GM19455 (cell line): ENCODE results near the gene KRTAP12-2.
"Not testable (repeated sequence)": the region's sequence is repeated elsewhere in the genome, so short reads cannot be mapped to it uniquely, and the experiment has no call there.

ENCODE experiments used
- ATAC-seq: cut with Tn5 transposase; IDR thresholded peaks from one replicate; pipeline ENCODE4 v1.9.1; 2021; ENCODE audit not compliant: unreplicated experiment

KRTAP12-2 gene

DNA sequence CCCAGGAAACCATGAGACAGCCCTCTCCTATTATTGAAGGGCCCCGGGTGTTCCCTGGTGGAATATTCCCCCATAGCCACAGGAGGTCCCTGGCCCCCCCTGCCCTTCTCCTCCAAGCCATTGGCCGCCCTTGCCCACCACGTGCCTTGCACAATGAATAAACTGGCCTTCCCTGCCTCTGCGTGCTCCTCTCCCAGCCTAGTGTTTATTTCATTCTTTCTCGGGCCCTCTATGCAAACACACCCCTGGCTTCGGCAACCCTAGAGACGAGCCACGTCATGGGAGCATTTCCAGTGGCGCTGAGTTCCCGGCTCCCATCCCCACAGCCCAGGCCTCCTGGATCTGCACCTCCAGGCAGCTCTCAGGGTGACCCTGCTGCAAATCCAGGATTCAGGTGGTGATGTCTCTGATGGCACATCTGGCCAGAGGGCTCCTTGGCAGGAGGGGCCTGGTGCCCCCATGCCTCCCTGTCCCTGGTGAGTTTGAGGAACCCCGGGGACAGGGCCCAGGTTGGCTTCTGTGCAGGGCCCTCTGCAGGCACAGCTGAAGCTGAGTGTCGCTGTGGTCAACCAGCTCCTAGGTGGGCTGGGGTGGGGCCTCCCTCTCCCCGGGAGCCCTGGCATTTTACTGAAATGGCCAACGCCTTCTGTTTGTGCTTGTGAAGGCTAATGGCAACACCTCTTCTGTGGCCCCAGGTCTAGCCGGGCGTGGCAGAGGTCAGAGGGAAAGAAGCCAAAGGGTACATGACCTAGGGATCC lies 36.4 kb upstream of the KRTAP12-2 start:
- ATAC-seq = no peak

DNA sequence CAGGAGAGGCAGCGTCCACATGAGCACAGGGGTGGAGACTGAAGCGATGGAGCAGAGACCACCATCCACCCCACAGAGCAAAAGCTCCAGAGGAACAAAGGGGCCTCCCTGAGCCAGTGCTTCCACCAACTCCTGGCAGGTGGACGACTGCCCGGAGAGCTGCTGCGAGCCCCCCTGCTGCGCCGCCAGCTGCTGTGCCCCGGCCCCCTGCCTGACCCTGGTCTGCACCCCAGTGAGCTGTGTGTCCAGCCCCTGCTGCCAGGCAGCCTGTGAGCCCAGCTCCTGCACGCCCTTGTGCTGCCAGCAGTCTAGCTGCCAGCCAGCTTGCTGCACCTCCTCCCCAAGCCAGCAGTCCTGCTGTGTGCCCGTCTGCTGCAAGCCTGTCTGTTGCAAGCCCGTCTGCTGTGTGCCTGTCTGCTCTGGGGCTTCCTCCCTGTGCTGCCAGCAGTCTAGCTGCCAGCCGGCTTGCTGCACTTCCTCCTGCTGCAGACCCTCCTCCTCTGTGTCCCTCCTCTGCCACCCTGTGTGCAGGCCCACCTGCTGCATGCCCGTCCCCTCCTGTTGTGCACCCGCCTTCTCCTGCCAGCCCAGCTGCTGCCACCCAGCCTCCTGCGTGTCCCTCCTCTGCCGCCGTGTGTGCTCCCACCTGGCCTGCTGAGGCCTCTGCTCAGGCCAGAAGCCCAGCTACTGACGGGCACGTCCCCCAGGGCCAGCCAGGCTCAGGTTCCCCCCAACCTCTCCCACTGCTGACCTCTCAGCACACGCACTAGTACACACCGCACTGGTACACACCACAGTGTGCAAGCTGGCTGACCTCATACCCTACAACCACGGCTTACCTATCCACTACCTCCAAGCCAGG lies 35.6 kb upstream of the KRTAP12-2 start:
- ATAC-seq = no peak

DNA sequence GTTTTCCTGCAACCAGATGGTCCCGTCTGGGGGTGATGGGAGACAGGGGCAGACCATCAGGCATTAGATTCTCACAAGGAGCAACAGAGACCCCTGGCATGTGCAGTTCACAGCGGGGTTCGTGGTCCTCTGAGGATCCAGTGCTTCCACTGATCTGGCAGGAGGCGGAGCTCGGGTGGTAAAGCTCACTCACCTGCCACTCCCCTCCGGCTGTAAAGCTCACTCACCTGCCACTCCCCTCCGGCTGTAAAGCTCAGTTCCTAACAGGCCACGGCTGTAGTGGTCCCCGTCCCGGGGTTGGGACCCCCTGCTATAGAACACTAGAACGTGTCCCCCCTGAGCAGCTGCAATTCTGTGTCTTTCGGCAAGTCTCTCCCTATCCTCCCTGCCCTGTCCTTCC lies 34.8 kb upstream of the KRTAP12-2 start:
- ATAC-seq = no peak

DNA sequence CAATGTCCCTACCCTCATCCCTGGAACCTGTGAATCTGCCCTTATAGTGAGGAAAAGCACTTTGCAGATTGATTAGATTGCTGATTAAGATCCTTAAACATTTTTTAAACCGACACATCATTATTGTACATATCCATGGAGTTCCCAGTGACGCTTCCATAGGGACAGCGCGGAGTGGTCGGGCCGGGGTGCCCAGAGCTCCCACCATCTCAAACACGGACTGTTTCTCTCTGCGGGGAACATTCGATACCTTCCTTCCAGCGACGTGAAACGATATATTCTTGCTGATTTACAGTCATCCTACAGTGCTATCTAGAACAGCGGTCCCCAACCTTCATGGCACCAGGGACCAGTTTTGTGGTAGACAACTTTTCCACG lies 34.3 kb upstream of the KRTAP12-2 start:
- no peak for ATAC-seq

DNA sequence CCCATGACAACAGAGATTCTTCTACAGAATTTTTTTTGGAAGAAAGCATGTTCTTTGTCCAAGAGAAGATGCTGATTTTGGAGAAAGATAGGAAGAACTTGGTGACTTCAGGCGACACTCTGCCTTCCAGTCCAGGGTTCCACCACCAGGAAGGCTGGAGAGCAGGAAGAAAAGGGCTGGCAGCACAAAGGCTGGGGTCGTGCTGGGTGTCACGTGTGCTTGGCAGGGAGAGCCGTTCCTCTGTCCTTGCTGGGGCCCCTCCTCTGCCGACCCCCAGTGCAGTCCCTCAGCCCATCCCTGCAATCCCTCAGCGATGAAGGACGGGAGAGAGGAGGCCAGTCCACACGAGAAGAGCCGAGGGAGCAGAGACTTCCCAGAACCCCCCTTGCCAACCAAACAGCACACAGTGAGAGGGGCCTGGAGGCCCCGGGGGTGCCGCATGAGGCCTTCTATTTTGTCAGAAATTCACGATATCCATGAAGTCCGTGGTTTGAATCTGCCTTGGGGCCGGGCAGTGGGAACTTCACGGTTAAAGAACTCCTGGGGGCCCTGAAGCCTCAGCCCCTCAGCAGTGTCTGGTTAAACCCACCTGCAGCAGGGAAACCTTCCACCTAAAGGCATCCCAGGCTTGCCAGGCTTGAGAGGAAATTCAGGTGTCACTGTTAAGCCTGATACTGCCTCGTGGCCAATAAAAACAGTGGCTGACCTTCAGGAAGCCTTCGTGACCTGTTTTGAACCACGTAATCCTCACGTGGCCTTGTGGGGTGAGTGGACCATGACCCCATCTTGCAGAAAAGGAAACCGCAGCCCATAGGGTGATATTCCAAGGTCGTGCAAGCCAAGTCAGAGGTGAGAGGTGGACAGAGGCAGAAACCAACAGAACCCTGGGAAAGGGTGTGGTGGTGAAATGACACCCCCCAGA lies 33.6 kb upstream of the KRTAP12-2 start:
- no peak for ATAC-seq

DNA sequence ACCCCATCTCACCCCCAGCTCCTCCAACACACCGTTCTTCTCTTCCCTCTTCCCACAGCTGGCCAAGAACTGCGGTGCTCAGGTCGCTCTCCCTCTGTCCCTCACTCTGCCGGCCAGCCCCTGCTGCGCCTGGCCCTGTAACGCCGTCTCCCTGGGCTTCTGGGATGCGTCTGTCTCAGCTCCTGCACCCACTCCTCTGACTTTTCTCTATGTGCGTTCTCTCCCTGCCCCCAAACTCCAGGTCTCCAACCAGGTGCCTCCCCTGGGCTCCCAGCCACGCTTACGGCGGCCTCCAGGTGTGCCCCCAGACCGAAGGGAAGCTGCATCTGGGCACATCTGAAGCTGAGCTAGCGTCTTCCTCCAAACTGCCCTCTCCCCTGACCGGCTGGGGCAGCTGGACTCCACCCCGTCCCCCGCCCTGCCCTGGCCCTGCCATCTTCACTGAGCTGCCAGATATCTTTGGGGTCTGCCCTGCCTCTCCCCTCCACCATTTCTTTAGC lies 32.8 kb upstream of the KRTAP12-2 start:
- ATAC-seq = no peak

DNA sequence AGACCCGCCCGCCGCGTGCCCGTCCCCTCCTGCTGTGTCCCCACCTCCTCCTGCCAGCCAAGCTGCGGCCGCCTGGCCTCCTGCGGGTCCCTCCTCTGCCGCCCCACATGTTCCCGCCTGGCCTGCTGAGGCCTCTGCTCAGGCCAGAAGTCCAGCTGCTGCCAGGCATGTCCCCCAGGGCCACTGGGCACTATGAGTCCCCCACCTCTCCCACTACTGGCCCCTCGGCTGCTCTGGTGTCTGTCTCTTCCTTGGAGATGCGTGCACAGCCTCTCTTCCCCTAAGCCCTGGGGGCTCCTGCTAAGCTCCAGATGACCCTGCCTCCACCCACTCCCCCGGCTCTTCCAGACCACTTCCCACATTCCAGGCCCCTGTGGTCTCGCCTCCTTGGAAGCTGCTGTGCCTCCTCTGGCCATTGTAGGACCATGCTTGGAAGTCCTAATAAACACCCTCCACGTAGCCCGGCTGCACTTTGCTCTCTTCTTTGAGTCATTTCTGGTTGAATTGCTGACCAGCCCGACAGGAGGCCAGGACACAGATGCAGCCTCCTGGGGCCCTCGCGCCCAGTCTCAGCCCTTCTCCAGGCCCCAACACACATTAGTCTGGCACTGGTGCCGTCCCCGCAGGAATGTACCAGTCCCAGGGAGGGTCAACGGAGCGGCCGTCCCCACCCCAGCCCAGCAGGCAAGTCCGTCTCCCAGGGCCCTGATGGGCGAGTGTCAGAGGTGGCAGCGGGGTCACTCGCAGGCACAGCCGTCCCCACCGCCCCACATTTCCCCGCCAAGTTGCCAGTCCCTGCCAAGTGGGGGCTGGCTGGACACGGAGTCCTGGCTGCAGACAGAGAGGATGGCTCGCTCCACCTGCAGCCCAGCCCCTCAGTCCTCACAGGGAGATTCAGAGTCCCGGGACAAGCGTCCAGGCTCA lies 31.3 kb upstream of the KRTAP12-2 start:
- ATAC-seq = no peak

DNA sequence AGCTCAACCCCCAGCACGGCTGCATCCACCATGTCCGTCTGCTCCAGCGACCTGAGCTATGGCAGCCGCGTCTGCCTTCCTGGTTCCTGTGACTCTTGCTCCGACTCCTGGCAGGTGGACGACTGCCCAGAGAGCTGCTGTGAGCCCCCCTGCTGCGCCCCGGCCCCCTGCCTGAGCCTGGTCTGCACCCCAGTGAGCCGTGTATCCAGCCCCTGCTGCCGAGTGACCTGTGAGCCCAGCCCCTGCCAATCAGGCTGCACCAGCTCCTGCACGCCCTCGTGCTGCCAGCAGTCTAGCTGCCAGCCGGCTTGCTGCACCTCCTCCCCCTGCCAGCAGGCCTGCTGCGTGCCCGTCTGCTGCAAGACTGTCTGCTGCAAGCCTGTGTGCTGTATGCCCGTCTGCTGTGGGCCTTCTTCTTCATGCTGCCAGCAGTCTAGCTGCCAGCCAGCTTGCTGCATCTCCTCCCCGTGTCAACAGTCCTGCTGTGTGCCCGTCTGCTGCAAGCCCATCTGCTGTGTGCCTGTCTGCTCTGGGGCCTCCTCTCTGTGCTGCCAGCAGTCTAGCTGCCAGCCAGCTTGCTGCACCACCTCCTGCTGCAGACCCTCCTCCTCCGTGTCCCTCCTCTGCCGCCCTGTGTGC lies 30.6 kb upstream of the KRTAP12-2 start, which contains the start of gene KRTAP10-12:
TSS of gene KRTAP10-12 (plus strand) at position 1 of the 639 bp plus-strand sequence. CDS start at position 31, 30 bp downstream.
- ATAC-seq = not testable (repeated sequence)

DNA sequence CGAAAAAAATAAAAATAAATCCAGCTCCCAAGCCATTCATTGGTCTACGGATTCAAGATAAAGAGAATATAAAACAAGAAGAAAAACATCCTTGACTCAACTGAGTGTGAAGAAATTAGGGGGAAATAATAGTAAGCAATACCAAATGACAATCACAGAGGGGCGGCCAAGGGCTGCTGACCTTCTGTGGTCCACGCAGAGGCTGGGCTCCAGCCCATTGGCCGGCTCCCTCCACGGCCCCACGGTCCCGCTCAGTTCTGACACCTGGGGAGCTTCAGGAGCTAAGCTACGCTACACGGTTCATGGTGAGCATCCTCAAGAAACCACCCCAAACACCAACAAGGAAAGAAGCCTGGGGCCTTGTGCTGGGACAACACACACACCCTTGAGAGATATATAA lies 29.8 kb upstream of the KRTAP12-2 start:
- ATAC-seq = no peak

DNA sequence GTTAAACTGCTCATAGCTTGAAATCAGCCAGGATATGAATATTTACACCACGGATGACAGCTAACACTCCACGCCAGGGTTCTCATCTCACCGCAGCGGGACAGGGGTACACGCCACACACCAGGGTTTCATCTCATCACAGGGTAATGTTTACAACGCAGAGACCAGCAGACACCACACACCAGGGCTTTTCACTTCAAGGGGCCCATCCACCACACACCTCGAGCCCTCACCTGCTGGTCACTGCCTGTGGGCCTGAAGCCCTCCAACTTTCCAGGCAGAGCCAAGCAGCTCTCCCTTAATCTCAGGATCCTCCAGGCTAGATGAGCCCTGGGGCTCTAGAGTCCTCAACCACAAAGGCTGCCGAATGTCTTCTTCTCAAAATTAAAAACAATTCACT lies 28.9 kb upstream of the KRTAP12-2 start:
- no peak for ATAC-seq

DNA sequence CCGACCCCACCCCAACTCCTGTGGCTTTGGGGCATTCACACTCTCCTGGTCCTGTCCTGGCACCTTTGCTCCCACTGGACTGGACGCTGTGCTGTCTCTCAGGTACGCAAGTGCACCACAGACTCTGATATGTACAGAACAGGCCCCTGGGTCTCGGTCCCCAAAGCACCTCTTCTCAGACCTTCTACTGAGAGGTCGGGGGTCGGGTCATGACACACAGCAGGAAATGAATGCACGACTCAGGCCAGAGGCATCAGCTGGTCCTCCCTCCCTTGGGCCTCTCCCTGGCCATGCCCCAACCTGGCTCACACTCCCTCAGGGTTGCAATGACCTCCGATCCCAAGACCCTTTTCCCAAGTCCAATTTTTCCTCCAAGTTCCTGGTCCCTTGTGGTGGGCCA lies 28.5 kb upstream of the KRTAP12-2 start:
- ATAC-seq = no peak

DNA sequence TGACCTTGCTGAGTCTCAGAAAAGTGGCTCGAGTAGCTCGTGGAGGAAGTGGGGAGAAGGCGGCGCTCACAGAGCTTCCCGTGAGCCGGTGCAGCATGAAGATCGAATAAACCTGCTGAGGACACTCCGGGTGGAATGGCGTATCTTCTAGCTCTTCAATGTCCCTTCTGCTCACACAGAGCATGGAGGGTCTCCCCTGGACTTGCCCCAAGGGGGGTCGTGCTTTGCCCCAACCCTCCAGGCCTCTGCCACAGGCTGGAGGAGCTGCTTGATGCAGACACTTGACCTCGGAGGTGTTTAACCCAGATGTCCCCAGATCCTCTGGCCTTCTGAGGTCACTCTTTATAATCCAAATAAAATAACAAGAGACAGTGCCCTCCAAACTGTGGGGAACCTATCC lies 28.0 kb upstream of the KRTAP12-2 start:
- ATAC-seq = no peak

DNA sequence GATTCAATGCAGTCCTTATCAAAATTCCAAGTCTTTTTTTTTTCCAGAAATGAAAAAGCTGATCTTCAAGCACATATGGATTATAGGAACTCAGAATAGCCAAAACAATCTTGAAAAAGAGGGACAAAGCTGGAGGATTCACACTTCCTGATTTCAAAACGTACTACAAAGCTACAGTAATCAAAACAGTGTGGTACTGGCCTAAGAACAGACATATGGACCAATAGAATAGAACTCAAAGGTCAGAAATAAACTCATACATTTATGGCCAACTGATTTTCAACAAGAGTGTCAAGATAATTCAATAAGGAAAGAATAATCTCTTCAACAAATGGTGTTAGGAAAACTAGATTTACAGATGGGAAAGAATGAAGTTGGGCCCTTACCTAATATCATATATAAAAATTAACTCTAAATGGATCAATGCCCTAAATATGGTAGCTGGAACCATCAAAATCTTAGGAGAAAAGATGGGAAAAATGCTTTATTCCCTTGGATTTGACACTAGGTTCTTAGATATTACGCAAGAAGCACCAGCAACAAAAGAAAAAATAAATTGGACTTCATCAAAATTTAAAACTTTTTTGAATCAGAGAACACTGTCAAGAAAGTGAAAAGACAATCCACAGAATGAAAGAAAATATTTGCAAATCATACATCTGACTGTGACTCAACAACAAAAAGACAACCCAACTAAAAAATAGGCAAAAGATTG lies 26.2 kb upstream of the KRTAP12-2 start:
- ATAC-seq = no peak

DNA sequence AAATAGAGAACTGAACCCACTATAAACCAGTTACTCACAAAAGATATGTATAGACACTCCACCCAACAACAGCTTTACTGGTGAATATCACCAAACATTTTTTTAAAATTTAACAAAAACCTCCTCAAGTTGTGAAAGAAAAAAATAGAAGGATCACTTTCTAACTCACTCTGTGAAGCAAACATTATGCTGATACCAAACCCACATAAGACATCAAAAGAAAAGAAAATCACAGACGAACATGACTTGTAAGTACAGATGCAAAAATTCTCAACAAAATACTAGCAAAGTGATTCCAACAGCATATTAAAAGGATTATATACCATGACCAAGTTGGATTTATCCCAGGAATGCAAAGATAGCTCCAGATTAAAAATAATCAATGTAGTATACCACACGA lies 25.0 kb upstream of the KRTAP12-2 start:
- ATAC-seq = no peak

DNA sequence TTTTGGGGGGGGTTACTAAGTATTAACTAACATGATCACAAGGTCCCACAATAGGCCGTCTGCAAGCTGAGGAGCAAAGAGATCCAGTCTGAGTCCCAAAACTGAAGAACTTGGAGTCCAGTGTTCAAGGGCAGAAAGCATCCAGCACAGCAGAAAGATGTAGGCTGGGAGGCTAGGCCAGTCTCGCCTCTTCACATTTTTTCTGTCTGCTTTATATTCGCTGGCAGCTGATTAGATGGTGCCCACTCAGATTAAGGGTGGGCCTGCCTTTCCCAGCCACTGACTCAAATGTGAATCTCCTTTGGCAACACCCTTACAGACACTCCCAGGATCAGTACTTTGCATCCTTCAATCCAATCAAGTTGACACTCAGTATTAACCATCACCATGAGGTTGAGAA lies 23.0 kb upstream of the KRTAP12-2 start:
- ATAC-seq = not testable (repeated sequence)

DNA sequence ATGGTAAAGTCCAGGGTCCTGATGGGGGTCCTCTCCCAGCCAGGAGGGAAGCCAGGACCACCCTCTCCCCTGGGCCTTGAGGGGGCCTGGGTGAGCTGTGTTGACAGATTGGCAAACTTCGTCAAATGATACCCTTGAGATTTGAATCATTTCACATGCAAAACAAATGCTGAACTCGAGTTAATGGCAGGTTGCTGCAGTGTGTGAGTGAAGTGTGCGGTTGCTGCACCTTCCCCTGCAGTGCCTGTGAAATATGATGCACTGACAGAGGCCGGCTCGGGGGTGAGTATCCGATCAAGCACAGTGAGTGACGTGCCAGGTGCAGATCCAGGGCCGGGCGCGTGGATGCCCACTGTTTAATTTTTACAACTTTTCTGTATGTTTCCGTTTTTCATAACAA lies 20.9 kb upstream of the KRTAP12-2 start:
- no peak for ATAC-seq

DNA sequence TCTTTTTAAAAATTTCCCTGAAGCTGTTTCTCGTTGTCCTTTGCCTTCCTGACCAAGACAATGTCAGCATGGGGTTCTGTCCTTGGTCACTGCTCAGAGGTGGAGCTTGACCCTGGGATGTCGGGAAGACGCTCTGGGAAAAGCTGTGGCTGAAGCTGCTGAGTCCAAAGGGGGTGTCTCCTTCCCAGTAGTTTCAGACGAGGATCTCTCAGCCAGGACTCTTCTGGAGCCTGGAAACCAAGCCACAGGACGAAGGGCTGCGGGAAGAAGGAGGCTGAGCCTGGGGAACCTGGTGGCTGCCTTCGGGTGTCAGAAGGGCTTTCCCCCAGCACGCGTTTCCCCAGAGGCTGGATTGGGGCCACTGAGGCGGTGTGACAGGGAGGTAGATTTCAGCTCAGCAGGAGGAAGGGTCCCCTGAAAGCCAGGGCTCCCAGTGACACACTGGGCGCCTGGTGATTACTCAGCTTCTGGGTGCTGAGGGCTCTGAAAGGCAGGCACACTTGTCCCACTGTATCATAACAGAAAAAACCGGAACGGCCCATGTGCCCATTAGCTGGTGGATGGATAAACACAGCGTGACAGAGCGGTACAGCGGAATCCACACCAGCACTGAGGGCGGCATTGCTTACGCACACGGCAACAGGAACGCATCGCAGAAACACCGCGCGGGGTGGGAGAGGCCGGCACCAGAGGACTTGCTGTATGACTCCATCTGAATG lies 20.3 kb upstream of the KRTAP12-2 start:
- no peak for ATAC-seq
